H9 (cell line): ENCODE measurements around the gene LITAFD. TPM values are rescaled to one million over a fixed set of nuclear protein-coding genes. Genes with fewer than 3 reads are reported as not detected.

Experiments
- DNase-seq: peaks from one replicate; pipeline ENCODE4 v3.0.0-alpha.2; 2017
- H2AFZ ChIP-seq: one replicate; pipeline ENCODE4 v1.6.1; 2013; ENCODE audit warnings: mild to moderate bottlenecking, low read length, control low read depth, moderate library complexity
- H2AK5ac ChIP-seq: 2 replicates; pipeline ENCODE4 v1.6.1; 2013; ENCODE audit warnings: low read length, control low read depth, mixed read lengths; ENCODE audit not compliant: insufficient read length
- H2BK120ac ChIP-seq: one replicate; pipeline ENCODE4 v1.6.1; 2013; ENCODE audit warnings: low read depth, mild to moderate bottlenecking, low read length, control low read depth, inconsistent platforms; ENCODE audit not compliant: poor library complexity, severe bottlenecking
- H2BK12ac ChIP-seq: 2 replicates; pipeline ENCODE4 v1.6.1; 2013; ENCODE audit warnings: low read length, control low read depth, mixed read lengths, low read depth; ENCODE audit not compliant: insufficient read length
- H2BK15ac ChIP-seq: 2 replicates; pipeline ENCODE4 v1.6.1; 2013; ENCODE audit warnings: low read depth, low read length, control low read depth
- H2BK20ac ChIP-seq: one replicate; pipeline ENCODE4 v1.6.1; 2013; ENCODE audit warnings: low read depth, mild to moderate bottlenecking, low read length, control low read depth, inconsistent platforms; ENCODE audit not compliant: poor library complexity, severe bottlenecking
- H2BK5ac ChIP-seq: 2 replicates; pipeline ENCODE4 v1.6.1; 2013; ENCODE audit warnings: low read length, control low read depth, mixed read lengths; ENCODE audit not compliant: insufficient read length
- H3K14ac ChIP-seq: 2 replicates; pipeline ENCODE4 v1.6.1; 2013; ENCODE audit warnings: low read length, control low read depth; ENCODE audit not compliant: insufficient read depth
- H3K18ac ChIP-seq: 2 replicates; pipeline ENCODE4 v1.6.1; 2013; ENCODE audit warnings: low read depth, mild to moderate bottlenecking, mixed read lengths, low read length, control low read depth; ENCODE audit not compliant: insufficient read length
- H3K23ac ChIP-seq: 2 replicates; pipeline ENCODE4 v1.6.1; 2013; ENCODE audit warnings: low read length, control low read depth, mixed read lengths, low read depth; ENCODE audit not compliant: insufficient read length
- H3K23me2 ChIP-seq: 2 replicates; pipeline ENCODE4 v1.6.1; 2013; ENCODE audit warnings: low read depth, mild to moderate bottlenecking, mixed read lengths, low read length, control low read depth; ENCODE audit not compliant: insufficient read length, poor library complexity, severe bottlenecking
- H3K27ac ChIP-seq: 2 replicates; pipeline ENCODE4 v1.5.1; 2013; ENCODE audit warnings: low read length, control low read depth, mixed read lengths, low read depth; ENCODE audit not compliant: insufficient read length
- H3K27me3 ChIP-seq: 2 replicates; pipeline ENCODE4 v1.6.1; 2013; ENCODE audit warnings: low read length, control low read depth, inconsistent platforms; ENCODE audit not compliant: insufficient read depth
- H3K4ac ChIP-seq: 2 replicates; pipeline ENCODE4 v1.6.1; 2013; ENCODE audit warnings: low read depth, mild to moderate bottlenecking, control low read depth, inconsistent platforms, low read length, moderate library complexity
- H3K4me1 ChIP-seq: 2 replicates; pipeline ENCODE4 v1.6.1; 2013; ENCODE audit warnings: low read length, control low read depth, inconsistent platforms; ENCODE audit not compliant: insufficient read depth
- H3K4me2 ChIP-seq: 2 replicates; pipeline ENCODE4 v1.6.1; 2013; ENCODE audit warnings: low read length, control low read depth, mixed read lengths; ENCODE audit not compliant: insufficient read length, insufficient read depth
- H3K56ac ChIP-seq: 2 replicates; pipeline ENCODE4 v1.6.1; 2013; ENCODE audit warnings: low read depth, mild to moderate bottlenecking, mixed read lengths, low read length, control low read depth; ENCODE audit not compliant: insufficient read length
- H3K79me1 ChIP-seq: 2 replicates; pipeline ENCODE4 v1.6.1; 2013; ENCODE audit warnings: low read depth, mild to moderate bottlenecking, moderate library complexity, low read length, control low read depth, inconsistent platforms; ENCODE audit not compliant: insufficient read depth, poor library complexity, severe bottlenecking
- H3K79me2 ChIP-seq: 2 replicates; pipeline ENCODE4 v1.6.1; 2013; ENCODE audit warnings: low read length, control low read depth, inconsistent platforms; ENCODE audit not compliant: insufficient read depth
- H3K9ac ChIP-seq: 2 replicates; pipeline ENCODE4 v1.6.1; 2013; ENCODE audit warnings: low read length, control low read depth, mixed read lengths; ENCODE audit not compliant: insufficient read length; ENCODE audit errors: extremely low read depth
- H3K9me3 ChIP-seq: one replicate; pipeline ENCODE4 v1.6.1; 2013; ENCODE audit warnings: low read depth, low read length, inconsistent platforms; ENCODE audit not compliant: control insufficient read depth
- H3T11ph ChIP-seq: one replicate; pipeline ENCODE4 v1.6.1; 2013; ENCODE audit warnings: mild to moderate bottlenecking, low read length, control low read depth, inconsistent platforms
- H4K20me1 ChIP-seq: one replicate; pipeline ENCODE4 v1.6.1; 2013; ENCODE audit not compliant: control insufficient read depth, insufficient read length, insufficient read depth
- H4K5ac ChIP-seq: 2 replicates; pipeline ENCODE4 v1.6.1; 2013; ENCODE audit warnings: low read depth, mild to moderate bottlenecking, mixed read lengths, low read length, control low read depth; ENCODE audit not compliant: insufficient read length
- H4K8ac ChIP-seq: replicated peaks from 2 replicates; pipeline ENCODE4 v1.6.1; 2013; ENCODE audit warnings: low read length, control low read depth, mixed read lengths, low read depth; ENCODE audit not compliant: insufficient read length
- H4K91ac ChIP-seq: 2 replicates; pipeline ENCODE4 v1.6.1; 2013; ENCODE audit warnings: low read depth, mild to moderate bottlenecking, moderate library complexity, mixed read lengths, low read length, control low read depth; ENCODE audit not compliant: insufficient read length
- H3K27ac Mint-ChIP-seq, 3 experiments: 2 replicates in 2 of 3; 3 replicates in 1 of 3; pipeline ENCODE4 v1.8.0; 2020 to 2021; ENCODE audit warnings: mixed read lengths in 3 of 3, mild to moderate bottlenecking in 1 of 3, moderate library complexity in 1 of 3
- H3K27me3 Mint-ChIP-seq: 2 replicates; pipeline ENCODE4 v1.8.0; 2021; ENCODE audit warnings: low read depth, mild to moderate bottlenecking, moderate library complexity, mixed read lengths
- H3K36me3 Mint-ChIP-seq, 3 experiments: 2 replicates in 2 of 3; 3 replicates in 1 of 3; pipeline ENCODE4 v1.8.0; 2020 to 2021; ENCODE audit warnings: low read depth in 3 of 3, mixed read lengths in 3 of 3; ENCODE audit not compliant: insufficient read depth in 1 of 3
- H3K4me1 Mint-ChIP-seq, 2 experiments: 2 replicates each; pipeline ENCODE4 v1.8.0; 2020; ENCODE audit warnings: mixed read lengths in 2 of 2
- H3K4me3 Mint-ChIP-seq, 2 experiments: 2 replicates in 1 of 2; 3 replicates in 1 of 2; pipeline ENCODE4 v1.8.0; 2020 to 2021; ENCODE audit warnings: mild to moderate bottlenecking in 2 of 2, mixed read lengths in 2 of 2, moderate library complexity in 1 of 2
- H3K9me3 Mint-ChIP-seq, 2 experiments: 2 replicates in 1 of 2; 3 replicates in 1 of 2; pipeline ENCODE4 v1.8.0; 2020; ENCODE audit warnings: mild to moderate bottlenecking in 2 of 2, mixed read lengths in 2 of 2, moderate library complexity in 1 of 2
- CTCF ChIP-seq: fragments of 200-600 bp; sonication (generic); conservative IDR thresholded peaks from 3 replicates; pipeline ENCODE4 v1.8.0; 2021; ENCODE audit warnings: antibody characterized with exemption, mild to moderate bottlenecking
- WGBS: extraction: QIAGEN DNeasy Blood & Tissue Kit; methylation state at CpG from one replicate; pipeline ENCODE4 v1.1.7; 2013; ENCODE audit warnings: missing lambda C conversion rate, low lambda C conversion rate, mixed read lengths; ENCODE audit not compliant: insufficient read length; ENCODE audit errors: extremely low coverage; 5-methylcytosine and 5-hydroxymethylcytosine counted together
- total RNA-seq: library from RNA; stranded (reverse); gene quantifications from 2 replicates; pipeline ENCODE4 v1.2.1, GENCODE V29; 2021

LITAFD gene
- total RNA-seq, 1 experiment from 2014 or later, result not detected

GRCh38 chr16:8865145-8865882 is 16.8 kb upstream of the LITAFD start:
- Histone ChIP-seq H3K18ac (no peak overlapping the region), H3K4me1 (peaks cover 20% of the 10 kb centered on the region; the same call in 1 of the 2 replicates), H3K4ac (no peak overlapping the region), H3K56ac (no peak overlapping the region), H2BK5ac (no peak overlapping the region), H3K14ac (no peak overlapping the region), H3K9me3 (no peaks in the 10 kb centered on the region), H3T11ph (no peak overlapping the region), H3K79me1 (peaks cover 3% of the 10 kb centered on the region), H2AK5ac (no peak overlapping the region), H3K23ac (no peak overlapping the region), H3K27me3 (no peaks in the 10 kb centered on the region), H4K91ac (no peak overlapping the region), H3K9ac (no peak overlapping the region), H4K8ac (no peak overlapping the region), H3K27ac (no peak overlapping the region), H4K20me1 (peaks cover 5% of the 10 kb centered on the region), H3K23me2 (peaks cover 15% of the 10 kb centered on the region), H2BK120ac (no peak overlapping the region), H4K5ac (no peak overlapping the region), H3K79me2 (peaks cover 57% of the 10 kb centered on the region; the same call in 1 of the 2 replicates), H2BK15ac (no peak overlapping the region), H2AFZ (no peak overlapping the region), H3K4me2 (peak overlapping the region; percentile 24), H2BK12ac (no peak overlapping the region), H2BK20ac (no peak overlapping the region)
- peak overlapping the region; percentile 90 for H3K4me3 Mint-ChIP-seq
- H3K27ac Mint-ChIP-seq, result peak overlapping the region; percentile 94 to 96 (median 95); a peak in 4 of 7 replicates
- H3K4me1 Mint-ChIP-seq, result peaks cover 54 to 66% of the 10 kb centered on the region in 2 experiments
- peaks cover 2% of the 10 kb centered on the region; the same call in 1 of the 2 replicates for H3K27me3 Mint-ChIP-seq
- H3K36me3 Mint-ChIP-seq, result peaks cover 14 to 17% (median 14%) of the 10 kb centered on the region in 3 experiments
- no peaks in the 10 kb centered on the region; a peak in 2 of 5 replicates for H3K9me3 Mint-ChIP-seq
- no peak for DNase-seq
- WGBS, result no CpG with 5 or more reads among the region's 14 CpGs
- no peak for TF ChIP-seq CTCF
